ENCODE results near the gene TMEM163. TPM values are rescaled to one million over a fixed set of nuclear protein-coding genes. Genes with fewer than 3 reads are reported as not detected.
"Not testable (repeated sequence)": the region's sequence is repeated elsewhere in the genome, so short reads cannot be mapped to it uniquely, and the experiment has no call there.

The TMEM163 gene
- total and polyA plus RNA-seq, 4 donors: 13.7 to 77.7 (median 53.6) TPM

DNA sequence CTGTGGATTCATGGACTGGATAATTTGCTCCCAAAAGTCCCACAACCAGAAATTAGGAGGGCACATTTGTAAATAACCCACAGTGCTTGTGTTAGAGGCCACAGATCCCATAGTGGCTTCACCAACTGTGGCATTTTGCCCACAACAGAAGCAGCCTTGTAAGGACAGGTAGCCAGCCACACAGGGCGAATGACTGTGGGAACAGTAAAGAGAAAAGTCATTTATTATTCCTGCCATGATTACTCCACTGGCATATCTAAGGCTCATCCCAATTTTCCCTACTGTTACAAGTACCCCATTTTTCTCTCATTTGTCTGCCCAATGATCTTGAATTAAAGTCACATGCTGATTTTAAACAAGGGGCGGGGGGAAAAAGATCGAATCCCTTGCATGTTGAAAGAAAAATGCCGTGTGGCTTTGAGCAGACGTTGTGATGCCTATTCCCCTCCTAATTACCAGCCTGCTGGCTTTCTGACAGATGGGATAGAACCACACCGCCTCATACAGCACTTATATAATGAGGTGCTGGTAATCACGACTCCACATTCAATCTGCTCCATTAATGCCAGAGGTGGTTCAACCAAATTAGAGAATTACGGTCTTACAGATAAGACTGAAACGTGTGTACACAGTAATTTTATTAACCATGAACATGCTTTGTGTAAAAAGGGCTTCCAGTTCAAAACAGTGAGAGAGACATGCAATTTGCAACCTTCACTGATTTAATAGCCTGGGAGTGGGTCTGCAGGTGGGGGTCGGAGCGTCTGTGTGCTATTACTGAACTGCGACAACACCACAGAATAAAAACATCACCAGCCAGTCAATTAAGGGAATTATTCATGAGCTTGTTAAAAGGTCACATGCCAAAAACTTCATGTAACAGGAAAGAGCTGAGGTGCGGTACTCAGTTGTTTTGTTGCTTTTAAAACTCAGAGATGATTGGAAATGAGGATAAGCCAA is 196.0 kb downstream of the TMEM163 start:
- Histone ChIP-seq H3K9me3 (ENCODE audit: control insufficient read depth, insufficient read depth, low read length) (no peaks in the 10 kb centered on the region), H3K4me3 (ENCODE audit: low read depth, low read length) (no peak overlapping the region), H3K27me3 (ENCODE audit: control insufficient read depth, insufficient read depth, low read length) (no peaks in the 10 kb centered on the region), H3K36me3 (ENCODE audit: control insufficient read depth, insufficient read depth, low read length) (no peaks in the 10 kb centered on the region), H3K4me1 (ENCODE audit: control insufficient read depth, insufficient read depth, low read length) (no peaks in the 10 kb centered on the region), H3K27ac (ENCODE audit: low read depth, low read length) (no peak overlapping the region)
- WGBS (ENCODE audit: insufficient coverage): 40% methylated on average over 3 of the region's 13 CpGs
- peak in 2 of 6 donors; percentile 89 to 91 for DNase-seq (ENCODE audit: low read depth in 4 of 6, low spot score in 6 of 6)

DNA sequence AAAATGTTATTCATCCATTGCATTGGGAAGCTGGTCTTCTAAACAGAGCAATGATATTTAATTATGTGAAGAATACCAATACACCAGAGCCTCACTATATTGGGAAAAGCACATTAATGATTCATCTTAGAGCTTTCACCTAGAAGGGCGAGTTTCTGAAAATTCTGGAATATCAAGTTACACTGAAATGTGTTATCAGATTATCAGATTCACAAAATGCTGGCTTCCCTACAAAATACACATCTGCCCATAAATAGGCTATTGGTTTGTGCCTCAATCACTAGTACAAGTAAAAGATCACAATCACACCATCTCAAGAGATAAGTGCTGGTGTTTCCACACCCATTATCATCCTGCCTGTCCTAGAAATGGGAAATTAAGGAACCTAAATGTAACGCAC is 200.7 kb downstream of the TMEM163 start:
- Histone ChIP-seq H3K27ac (ENCODE audit: low read depth, low read length) (no peak overlapping the region), H3K9me3 (ENCODE audit: control insufficient read depth, insufficient read depth, low read length) (no peaks in the 10 kb centered on the region), H3K4me3 (ENCODE audit: low read depth, low read length) (no peak overlapping the region), H3K4me1 (ENCODE audit: control insufficient read depth, insufficient read depth, low read length) (no peaks in the 10 kb centered on the region), H3K36me3 (ENCODE audit: control insufficient read depth, insufficient read depth, low read length) (no peaks in the 10 kb centered on the region), H3K27me3 (ENCODE audit: control insufficient read depth, insufficient read depth, low read length) (no peaks in the 10 kb centered on the region)
- DNase-seq (ENCODE audit: low read depth in 4 of 6, low spot score in 6 of 6): no peak
- 100% methylated on average over 1 of the region's 2 CpGs for WGBS (ENCODE audit: insufficient coverage)

DNA sequence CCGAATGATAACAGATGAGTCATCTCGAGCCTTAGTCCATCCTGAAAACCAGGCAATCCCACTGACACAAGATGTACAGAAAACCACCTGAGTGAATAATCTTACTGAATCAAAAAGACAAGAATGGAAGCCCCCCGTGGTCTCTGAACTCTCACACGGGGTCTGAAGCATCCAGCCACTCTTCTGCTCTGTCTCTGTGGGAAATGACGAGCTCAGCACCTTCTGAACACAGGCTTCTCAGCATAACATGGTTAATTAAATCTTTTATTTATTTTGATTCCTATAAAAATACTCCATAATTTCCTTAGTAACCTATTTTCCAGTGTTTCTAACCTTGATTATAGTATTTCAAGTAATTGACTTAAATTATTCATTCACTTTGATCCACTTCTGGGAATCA is 203.7 kb downstream of the TMEM163 start:
- no peaks in the 10 kb centered on the region for H3K4me1 ChIP-seq (ENCODE audit: control insufficient read depth, insufficient read depth, low read length)
- no peak for DNase-seq (ENCODE audit: low read depth in 4 of 6, low spot score in 6 of 6)
- H3K27me3 ChIP-seq (ENCODE audit: control insufficient read depth, insufficient read depth, low read length): no peaks in the 10 kb centered on the region
- no peak overlapping the region for H3K27ac ChIP-seq (ENCODE audit: low read depth, low read length)
- 100% methylated on average over 2 of the region's 5 CpGs for WGBS (ENCODE audit: insufficient coverage)
- no peaks in the 10 kb centered on the region for H3K9me3 ChIP-seq (ENCODE audit: control insufficient read depth, insufficient read depth, low read length)
- no peak overlapping the region for H3K4me3 ChIP-seq (ENCODE audit: low read depth, low read length)
- no peaks in the 10 kb centered on the region for H3K36me3 ChIP-seq (ENCODE audit: control insufficient read depth, insufficient read depth, low read length)

DNA sequence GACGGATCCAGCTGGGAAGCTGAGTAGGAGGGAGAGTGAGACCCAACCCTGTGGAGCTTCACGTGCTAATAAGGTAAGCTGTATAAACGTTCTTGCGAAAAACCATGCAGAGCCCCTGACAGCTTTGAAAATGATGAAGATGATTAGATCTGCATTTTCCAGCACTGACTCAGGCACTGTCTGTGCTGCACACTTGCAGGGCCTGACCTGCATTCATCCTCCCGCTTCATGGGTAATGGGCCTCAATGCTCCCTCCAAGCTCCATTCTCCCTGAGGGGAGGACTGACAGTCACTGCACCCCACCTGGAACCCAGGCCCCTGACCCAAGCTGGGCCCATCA is 205.4 kb downstream of the TMEM163 start:
- H3K4me1 ChIP-seq (ENCODE audit: control insufficient read depth, insufficient read depth, low read length): no peaks in the 10 kb centered on the region
- H3K4me3 ChIP-seq (ENCODE audit: low read depth, low read length): no peak overlapping the region
- no peaks in the 10 kb centered on the region for H3K27me3 ChIP-seq (ENCODE audit: control insufficient read depth, insufficient read depth, low read length)
- H3K36me3 ChIP-seq (ENCODE audit: control insufficient read depth, insufficient read depth, low read length): no peaks in the 10 kb centered on the region
- WGBS (ENCODE audit: insufficient coverage): 70% methylated on average over 5 of the region's 5 CpGs
- H3K27ac ChIP-seq (ENCODE audit: low read depth, low read length): no peak overlapping the region
- H3K9me3 ChIP-seq (ENCODE audit: control insufficient read depth, insufficient read depth, low read length): no peaks in the 10 kb centered on the region
- no peak for DNase-seq (ENCODE audit: low read depth in 4 of 6, low spot score in 6 of 6)

DNA sequence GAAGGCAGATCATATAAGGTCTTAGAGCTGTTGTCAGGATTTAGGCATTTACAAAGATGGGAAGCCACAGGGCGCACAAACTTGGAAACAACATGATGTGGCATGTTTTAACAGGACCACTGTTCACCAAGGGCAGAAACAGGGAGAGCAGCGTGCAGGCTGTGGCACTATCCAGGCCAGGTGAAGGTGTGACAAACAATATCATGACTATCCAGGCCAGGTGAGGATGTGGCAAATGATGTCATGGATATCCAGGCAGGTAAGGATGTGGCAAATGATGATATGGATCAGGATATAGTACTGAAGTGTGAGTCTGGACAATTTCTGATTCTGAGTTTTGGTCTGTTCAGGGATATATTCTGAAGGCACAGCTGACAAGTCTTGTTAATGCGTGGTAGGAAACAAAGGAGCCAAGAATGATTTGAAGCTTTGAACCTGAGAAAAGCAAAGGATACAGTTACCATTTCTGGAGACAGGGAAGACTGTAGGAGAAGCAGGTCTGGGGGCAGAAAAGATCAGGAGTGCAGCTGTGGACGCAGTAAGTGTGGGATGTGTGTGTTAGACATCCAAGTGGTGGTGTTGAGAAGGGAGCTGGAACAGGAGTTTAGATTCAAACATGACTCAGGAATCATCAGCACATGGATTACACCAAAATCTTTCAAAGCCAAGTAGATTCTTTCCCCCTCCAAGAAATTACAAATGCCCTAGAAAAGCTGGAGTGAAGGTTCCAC is 205.9 kb downstream of the TMEM163 start:
- H3K4me3 ChIP-seq (ENCODE audit: low read depth, low read length): no peak overlapping the region
- no peak overlapping the region for H3K27ac ChIP-seq (ENCODE audit: low read depth, low read length)
- H3K36me3 ChIP-seq (ENCODE audit: control insufficient read depth, insufficient read depth, low read length): no peaks in the 10 kb centered on the region
- 85% methylated on average over 4 of the region's 4 CpGs for WGBS (ENCODE audit: insufficient coverage)
- H3K27me3 ChIP-seq (ENCODE audit: control insufficient read depth, insufficient read depth, low read length): no peaks in the 10 kb centered on the region
- no peaks in the 10 kb centered on the region for H3K4me1 ChIP-seq (ENCODE audit: control insufficient read depth, insufficient read depth, low read length)
- DNase-seq (ENCODE audit: low read depth in 4 of 6, low spot score in 6 of 6): no peak
- no peaks in the 10 kb centered on the region for H3K9me3 ChIP-seq (ENCODE audit: control insufficient read depth, insufficient read depth, low read length)

DNA sequence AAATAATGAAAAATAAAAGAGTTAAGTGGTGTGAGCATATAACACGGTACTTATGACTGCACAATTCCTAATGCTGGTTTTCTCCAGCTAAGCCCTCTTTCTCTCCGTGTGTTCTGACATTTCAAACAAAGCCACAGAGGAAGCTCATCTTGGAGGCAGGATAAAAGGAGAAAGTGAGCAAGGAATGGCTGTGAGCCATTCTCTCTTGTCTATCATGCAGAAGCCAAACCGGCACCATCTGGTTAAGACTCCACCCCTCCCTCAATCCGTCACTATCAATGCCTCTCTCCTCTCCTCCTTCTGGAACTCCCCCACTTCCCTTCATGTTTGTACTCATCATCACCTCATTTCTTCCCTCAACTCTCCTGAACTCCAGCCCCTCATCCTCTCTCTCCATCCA is 210.4 kb downstream of the TMEM163 start:
- H3K27ac ChIP-seq (ENCODE audit: low read depth, low read length): no peak overlapping the region
- no peak overlapping the region for H3K4me3 ChIP-seq (ENCODE audit: low read depth, low read length)
- H3K4me1 ChIP-seq (ENCODE audit: control insufficient read depth, insufficient read depth, low read length): no peaks in the 10 kb centered on the region
- DNase-seq (ENCODE audit: low read depth in 4 of 6, low spot score in 6 of 6): peak in 1 of 6 donors; percentile 70
- H3K27me3 ChIP-seq (ENCODE audit: control insufficient read depth, insufficient read depth, low read length): no peaks in the 10 kb centered on the region
- WGBS (ENCODE audit: insufficient coverage): 22% methylated on average over 2 of the region's 4 CpGs
- no peaks in the 10 kb centered on the region for H3K36me3 ChIP-seq (ENCODE audit: control insufficient read depth, insufficient read depth, low read length)
- H3K9me3 ChIP-seq (ENCODE audit: control insufficient read depth, insufficient read depth, low read length): no peaks in the 10 kb centered on the region

DNA sequence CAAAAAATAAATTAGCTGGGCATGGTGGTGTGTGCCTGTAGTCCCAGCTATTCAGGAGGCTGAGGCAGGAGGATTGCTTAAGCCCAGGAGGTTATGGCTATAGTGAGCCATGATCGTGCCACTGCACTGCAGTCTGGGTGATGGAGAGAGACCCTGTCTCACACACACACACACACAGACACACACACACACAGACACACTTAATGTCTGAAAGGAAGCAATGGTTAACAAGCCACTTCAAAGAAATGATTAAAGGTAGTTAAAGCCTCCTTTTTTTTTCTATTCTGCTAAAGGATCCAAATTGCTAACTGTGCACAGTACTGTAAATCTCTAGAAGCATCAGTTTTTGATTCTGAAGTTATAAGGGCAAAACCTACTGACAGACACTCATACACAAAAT is 211.1 kb downstream of the TMEM163 start:
- no peak for DNase-seq (ENCODE audit: low read depth in 4 of 6, low spot score in 6 of 6)
- Histone ChIP-seq H3K27me3 (ENCODE audit: control insufficient read depth, insufficient read depth, low read length) (peaks cover under 1% of the 10 kb centered on the region), H3K9me3 (ENCODE audit: control insufficient read depth, insufficient read depth, low read length) (no peaks in the 10 kb centered on the region), H3K4me1 (ENCODE audit: control insufficient read depth, insufficient read depth, low read length) (no peaks in the 10 kb centered on the region), H3K36me3 (ENCODE audit: control insufficient read depth, insufficient read depth, low read length) (no peaks in the 10 kb centered on the region), H3K27ac (ENCODE audit: low read depth, low read length) (no peak overlapping the region), H3K4me3 (ENCODE audit: low read depth, low read length) (no peak overlapping the region)
- WGBS (ENCODE audit: insufficient coverage): no CpG with 5 or more reads among the region's 1 CpG

DNA sequence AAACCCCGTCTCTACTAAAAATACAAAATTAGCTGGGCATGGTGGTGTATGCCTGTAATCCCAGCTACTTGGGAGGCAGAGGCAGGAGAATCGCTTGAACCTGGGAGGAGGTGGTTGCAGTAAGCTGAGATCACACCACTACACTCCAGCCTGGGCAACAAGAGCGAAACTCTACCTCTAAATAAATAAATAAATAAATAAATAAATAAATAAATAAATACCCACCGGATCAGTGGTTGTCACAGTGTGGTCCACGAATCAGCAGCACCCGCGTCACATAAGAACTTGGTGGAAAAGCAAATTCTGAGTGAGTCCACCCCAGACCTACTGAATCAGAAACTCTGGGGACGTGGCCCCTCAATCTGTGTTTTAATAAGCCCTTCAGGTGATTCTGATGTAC is 211.6 kb downstream of the TMEM163 start:
- DNase-seq (ENCODE audit: low read depth in 4 of 6, low spot score in 6 of 6); H3K4me3 ChIP-seq (ENCODE audit: low read depth, low read length); H3K36me3 ChIP-seq (ENCODE audit: control insufficient read depth, insufficient read depth, low read length); H3K27ac ChIP-seq (ENCODE audit: low read depth, low read length); H3K27me3 ChIP-seq (ENCODE audit: control insufficient read depth, insufficient read depth, low read length); H3K9me3 ChIP-seq (ENCODE audit: control insufficient read depth, insufficient read depth, low read length); H3K4me1 ChIP-seq (ENCODE audit: control insufficient read depth, insufficient read depth, low read length): not testable (repeated sequence)
- 97% methylated on average over 5 of the region's 8 CpGs for WGBS (ENCODE audit: insufficient coverage)

DNA sequence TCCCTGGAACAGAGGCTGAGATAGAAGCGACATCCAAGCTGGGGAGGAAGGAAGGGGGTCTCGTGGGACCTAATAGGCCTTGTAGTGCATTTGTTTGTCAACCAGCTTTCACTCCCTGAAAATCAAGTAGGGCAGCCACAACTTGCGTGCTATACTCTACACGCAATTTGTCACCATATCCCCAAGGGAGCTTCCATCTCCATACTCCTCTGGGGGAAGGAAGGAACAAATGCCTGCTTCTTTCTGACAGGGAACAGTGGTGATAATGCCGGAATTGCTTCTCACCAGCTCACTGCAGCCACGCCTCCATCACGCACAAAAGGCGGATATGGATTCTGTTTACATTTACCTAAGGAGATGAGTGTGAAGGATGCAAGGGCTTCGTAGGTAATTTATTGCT is 213.4 kb downstream of the TMEM163 start:
- Histone ChIP-seq H3K36me3 (ENCODE audit: control insufficient read depth, insufficient read depth, low read length) (no peaks in the 10 kb centered on the region), H3K27me3 (ENCODE audit: control insufficient read depth, insufficient read depth, low read length) (peaks cover 2% of the 10 kb centered on the region), H3K27ac (ENCODE audit: low read depth, low read length) (no peak overlapping the region), H3K4me3 (ENCODE audit: low read depth, low read length) (no peak overlapping the region), H3K9me3 (ENCODE audit: control insufficient read depth, insufficient read depth, low read length) (no peaks in the 10 kb centered on the region), H3K4me1 (ENCODE audit: control insufficient read depth, insufficient read depth, low read length) (no peaks in the 10 kb centered on the region)
- peak in 1 of 6 donors; percentile 76 for DNase-seq (ENCODE audit: low read depth in 4 of 6, low spot score in 6 of 6)
- WGBS (ENCODE audit: insufficient coverage): no CpG with 5 or more reads among the region's 9 CpGs
